ENCODE results near the gene RRAS.

The RRAS gene

DNA sequence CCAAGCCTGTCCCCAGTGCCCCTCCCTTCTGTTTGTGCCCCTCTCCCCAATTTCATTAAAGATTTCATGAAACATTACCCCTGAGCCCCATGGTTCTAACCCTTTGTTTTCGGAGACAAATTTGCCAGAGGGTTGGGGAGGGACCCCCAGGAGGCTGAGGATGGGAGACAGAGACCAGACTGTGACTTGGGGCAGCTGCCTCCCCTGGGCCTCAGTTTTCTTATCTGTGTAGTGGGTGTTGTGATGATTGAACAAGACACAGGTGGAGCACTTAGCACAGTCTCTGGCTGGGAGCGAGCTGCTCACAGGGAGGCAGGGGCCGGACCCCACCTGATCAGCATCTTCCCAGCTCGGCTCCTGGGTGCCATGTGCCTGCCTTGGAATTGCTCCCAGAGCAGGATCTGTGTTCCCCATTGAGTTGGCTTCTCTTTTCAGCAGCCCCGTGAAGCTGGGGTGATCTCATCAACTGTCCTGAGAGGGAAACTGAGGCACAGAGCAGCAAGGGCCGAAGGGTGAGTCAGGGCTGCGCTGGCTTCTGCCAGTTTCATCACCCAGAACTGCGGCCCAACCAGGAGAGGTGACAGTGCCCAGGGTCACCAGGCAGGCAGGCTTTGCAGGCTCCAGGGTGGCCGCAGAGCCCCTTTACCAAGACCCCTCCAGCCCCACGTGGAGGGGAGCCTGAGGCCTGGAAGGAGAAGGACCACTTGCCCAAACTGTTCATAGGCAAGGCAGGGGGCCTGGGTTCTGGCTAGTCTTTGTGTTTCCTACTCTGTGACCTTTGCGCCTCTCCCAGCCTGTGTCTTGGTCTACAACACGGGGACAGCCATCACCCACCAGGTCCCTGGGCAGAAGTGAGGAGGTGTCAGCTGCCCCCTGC lies 18.9 kb upstream of the RRAS start:
- Histone ChIP-seq H3K9ac (ENCODE audit: low read length) (no peak overlapping the region), H4K20me1 (ENCODE audit: insufficient read depth, low read length) (0 out of 2 replicates have a peak, but pooled peaks cover 8% of the 10 kb centered on the region), H3K27me3 (ENCODE audit: low read depth, low read length) (no peaks in the 10 kb centered on the region), H3K79me2 (ENCODE audit: low read length) (peaks cover 7% of the 10 kb centered on the region; the same call in 1 of the 2 replicates), H3K4me2 (ENCODE audit: low read length) (no peak overlapping the region), H3K27ac (ENCODE audit: low read length) (no peak overlapping the region), H3K4me1 (ENCODE audit: low read length) (peaks cover under 1% of the 10 kb centered on the region; the same call in 1 of the 2 replicates), H3K4me3 (ENCODE audit: low read length) (no peak overlapping the region), H3K9me3 (ENCODE audit: insufficient read depth, low read length) (no peaks in the 10 kb centered on the region), H2AFZ (ENCODE audit: low read depth, low read length) (no peak overlapping the region), H3K36me3 (replicated peaks; ENCODE audit: low read depth, low read length) (peaks cover 77% of the 10 kb centered on the region)
- TF ChIP-seq EZH2phosphoT487 (IDR thresholded peaks at IDR 0.05; ENCODE audit: low read depth): no peak
- TF ChIP-seq, protein P1, sequence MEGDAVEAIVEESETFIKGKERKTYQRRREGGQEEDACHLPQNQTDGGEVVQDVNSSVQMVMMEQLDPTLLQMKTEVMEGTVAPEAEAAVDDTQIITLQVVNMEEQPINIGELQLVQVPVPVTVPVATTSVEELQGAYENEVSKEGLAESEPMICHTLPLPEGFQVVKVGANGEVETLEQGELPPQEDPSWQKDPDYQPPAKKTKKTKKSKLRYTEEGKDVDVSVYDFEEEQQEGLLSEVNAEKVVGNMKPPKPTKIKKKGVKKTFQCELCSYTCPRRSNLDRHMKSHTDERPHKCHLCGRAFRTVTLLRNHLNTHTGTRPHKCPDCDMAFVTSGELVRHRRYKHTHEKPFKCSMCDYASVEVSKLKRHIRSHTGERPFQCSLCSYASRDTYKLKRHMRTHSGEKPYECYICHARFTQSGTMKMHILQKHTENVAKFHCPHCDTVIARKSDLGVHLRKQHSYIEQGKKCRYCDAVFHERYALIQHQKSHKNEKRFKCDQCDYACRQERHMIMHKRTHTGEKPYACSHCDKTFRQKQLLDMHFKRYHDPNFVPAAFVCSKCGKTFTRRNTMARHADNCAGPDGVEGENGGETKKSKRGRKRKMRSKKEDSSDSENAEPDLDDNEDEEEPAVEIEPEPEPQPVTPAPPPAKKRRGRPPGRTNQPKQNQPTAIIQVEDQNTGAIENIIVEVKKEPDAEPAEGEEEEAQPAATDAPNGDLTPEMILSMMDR (IDR thresholded peaks at IDR 0.05; ENCODE audit: low read depth, low read length): no peak

DNA sequence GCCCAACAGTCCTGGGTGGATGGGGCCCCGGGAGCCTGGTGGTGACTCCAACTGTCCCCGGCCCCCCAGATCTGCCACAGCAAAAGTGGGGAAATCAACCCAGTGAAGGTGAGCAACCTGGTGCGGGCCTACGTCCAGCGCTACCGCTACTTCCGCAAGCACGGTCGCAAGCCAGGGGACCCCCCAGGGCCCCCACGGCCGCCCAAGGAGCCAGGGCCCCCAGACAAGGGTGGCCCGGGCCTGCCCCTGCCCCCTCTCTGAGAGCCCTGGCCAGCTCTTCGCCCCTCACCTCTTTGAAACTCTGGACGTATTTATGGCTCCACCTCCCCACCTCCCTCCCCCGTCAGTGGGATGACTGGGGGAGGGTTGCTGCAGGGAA lies 18.2 kb upstream of the RRAS start:
- Histone ChIP-seq H3K4me1 (ENCODE audit: low read length) (no peaks in the 10 kb centered on the region), H4K20me1 (ENCODE audit: insufficient read depth, low read length) (0 out of 2 replicates have a peak, but pooled peaks cover 4% of the 10 kb centered on the region), H3K4me2 (ENCODE audit: low read length) (no peak overlapping the region), H3K27me3 (ENCODE audit: low read depth, low read length) (no peaks in the 10 kb centered on the region), H3K9ac (ENCODE audit: low read length) (no peak overlapping the region), H3K9me3 (ENCODE audit: insufficient read depth, low read length) (no peaks in the 10 kb centered on the region), H3K36me3 (replicated peaks; ENCODE audit: low read depth, low read length) (peaks cover 81% of the 10 kb centered on the region), H2AFZ (ENCODE audit: low read depth, low read length) (no peak overlapping the region), H3K4me3 (ENCODE audit: low read length) (no peak overlapping the region), H3K27ac (ENCODE audit: low read length) (no peak overlapping the region), H3K79me2 (ENCODE audit: low read length) (peaks cover under 1% of the 10 kb centered on the region; the same call in 1 of the 2 replicates)
- TF ChIP-seq EZH2phosphoT487 (IDR thresholded peaks at IDR 0.05; ENCODE audit: low read depth): no peak
- TF ChIP-seq, protein P1 (IDR thresholded peaks at IDR 0.05; ENCODE audit: low read depth, low read length): no peak

DNA sequence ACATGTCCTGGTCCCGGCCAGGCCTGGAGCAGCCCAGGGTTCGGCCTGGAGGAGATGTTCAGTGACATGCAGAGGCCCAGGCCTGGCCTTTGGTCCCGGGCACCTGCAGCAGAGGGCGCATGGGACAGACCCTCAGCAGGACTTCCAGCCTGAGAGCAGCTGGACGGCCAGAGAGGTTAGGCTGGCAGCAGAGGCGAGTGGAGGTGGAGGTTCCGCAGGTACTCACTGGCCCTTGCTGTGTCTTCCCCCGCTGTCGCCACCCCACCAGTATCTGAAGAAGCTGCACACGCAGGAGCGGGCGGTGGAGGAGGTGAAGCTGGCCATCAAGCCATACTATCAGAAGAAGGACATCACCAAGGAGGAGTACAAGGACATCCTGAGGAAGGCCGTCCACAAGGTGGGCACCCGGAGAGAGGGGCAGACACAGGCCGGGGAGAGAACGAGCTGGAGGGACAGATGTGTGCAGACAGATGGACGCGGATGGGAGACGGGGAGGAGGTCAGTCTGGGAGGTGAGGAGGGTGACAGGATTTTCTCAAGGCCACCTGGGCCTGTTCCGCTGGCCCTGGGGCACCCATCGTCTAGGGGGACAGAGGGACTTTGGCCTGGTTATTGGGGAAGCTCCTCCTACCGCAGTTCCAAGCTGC lies 17.7 kb upstream of the RRAS start:
- no peaks in the 10 kb centered on the region for H3K4me1 ChIP-seq (ENCODE audit: low read length)
- H3K27ac ChIP-seq (ENCODE audit: low read length): no peak overlapping the region
- no peak overlapping the region for H3K4me2 ChIP-seq (ENCODE audit: low read length)
- no peak overlapping the region for H2AFZ ChIP-seq (ENCODE audit: low read depth, low read length)
- H3K9ac ChIP-seq (ENCODE audit: low read length): no peak overlapping the region
- H4K20me1 ChIP-seq (ENCODE audit: insufficient read depth, low read length): 0 out of 2 replicates have a peak, but pooled peaks cover 3% of the 10 kb centered on the region
- no peaks in the 10 kb centered on the region for H3K9me3 ChIP-seq (ENCODE audit: insufficient read depth, low read length)
- peaks cover 81% of the 10 kb centered on the region for H3K36me3 ChIP-seq (replicated peaks; ENCODE audit: low read depth, low read length)
- H3K79me2 ChIP-seq (ENCODE audit: low read length): no peaks in the 10 kb centered on the region
- H3K4me3 ChIP-seq (ENCODE audit: low read length): no peak overlapping the region
- no peaks in the 10 kb centered on the region for H3K27me3 ChIP-seq (ENCODE audit: low read depth, low read length)
- no peak for TF ChIP-seq EZH2phosphoT487 (IDR thresholded peaks at IDR 0.05; ENCODE audit: low read depth)
- TF ChIP-seq, protein P1 (IDR thresholded peaks at IDR 0.05; ENCODE audit: low read depth, low read length): no peak

DNA sequence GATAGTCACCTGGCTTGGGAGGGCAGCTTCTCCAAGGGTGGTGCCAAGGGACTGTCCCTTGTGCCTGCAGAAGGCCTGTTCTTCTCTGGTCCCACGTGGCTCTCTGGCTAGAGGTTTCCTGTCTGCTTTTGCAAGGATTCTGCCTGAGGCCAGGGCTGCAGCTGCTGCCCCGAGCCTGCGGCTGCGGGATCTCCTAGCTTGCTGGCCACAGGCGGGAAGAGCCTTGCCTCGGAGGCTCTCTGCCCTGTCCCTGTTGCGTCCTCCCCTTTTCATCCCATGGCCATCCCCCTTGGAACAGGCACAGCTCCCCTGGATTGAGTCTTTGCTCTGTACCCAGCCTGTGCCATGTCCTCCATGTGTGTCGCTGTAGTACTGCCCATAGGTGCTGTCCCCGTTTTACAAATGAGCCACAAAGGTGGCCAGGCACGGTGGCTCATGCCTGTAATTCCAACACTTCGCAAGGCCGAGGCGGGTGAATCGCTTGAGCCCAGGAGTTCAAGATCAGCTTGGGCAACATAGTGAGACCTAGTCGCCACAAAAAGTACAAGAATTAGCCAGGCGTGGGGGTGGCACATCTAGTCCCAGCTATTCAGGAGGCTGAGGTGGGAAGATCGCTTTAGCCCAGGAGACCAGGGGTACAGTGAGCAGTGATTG lies 16.6 kb upstream of the RRAS start:
- no peaks in the 10 kb centered on the region for H3K79me2 ChIP-seq (ENCODE audit: low read length)
- no peak overlapping the region for H3K27ac ChIP-seq (ENCODE audit: low read length)
- H3K4me1 ChIP-seq (ENCODE audit: low read length): no peaks in the 10 kb centered on the region
- no peak overlapping the region for H3K9ac ChIP-seq (ENCODE audit: low read length)
- no peak overlapping the region for H3K4me3 ChIP-seq (ENCODE audit: low read length)
- no peaks in the 10 kb centered on the region for H3K27me3 ChIP-seq (ENCODE audit: low read depth, low read length)
- TF ChIP-seq, protein P1 (IDR thresholded peaks at IDR 0.05; ENCODE audit: low read depth, low read length): no peak
- TF ChIP-seq EZH2phosphoT487 (IDR thresholded peaks at IDR 0.05; ENCODE audit: low read depth): no peak
- H3K4me2 ChIP-seq (ENCODE audit: low read length): no peak overlapping the region
- peaks cover 78% of the 10 kb centered on the region for H3K36me3 ChIP-seq (replicated peaks; ENCODE audit: low read depth, low read length)
- H4K20me1 ChIP-seq (ENCODE audit: insufficient read depth, low read length): 0 out of 2 replicates have a peak, but pooled peaks cover 3% of the 10 kb centered on the region
- H2AFZ ChIP-seq (ENCODE audit: low read depth, low read length): no peak overlapping the region
- no peaks in the 10 kb centered on the region for H3K9me3 ChIP-seq (ENCODE audit: insufficient read depth, low read length)
